GM18505 (cell line): Measurements from ENCODE around the gene DNAJC8.
A peak's percentile ranks its signal among the peaks of the same experiment; 100 is the strongest.

Experiments used
- ATAC-seq: cut with Tn5 transposase; IDR thresholded peaks from one replicate; pipeline ENCODE4 v1.9.1; 2021; ENCODE audit not compliant: unreplicated experiment
- POLR2A ChIP-seq: IDR thresholded peaks from 4 replicates; pipeline ENCODE4 v1.6.1; 2011; ENCODE audit warnings: borderline replicate concordance; ENCODE audit not compliant: insufficient read depth, insufficient read length; ENCODE audit errors: extremely low read depth

DNAJC8 gene

DNA sequence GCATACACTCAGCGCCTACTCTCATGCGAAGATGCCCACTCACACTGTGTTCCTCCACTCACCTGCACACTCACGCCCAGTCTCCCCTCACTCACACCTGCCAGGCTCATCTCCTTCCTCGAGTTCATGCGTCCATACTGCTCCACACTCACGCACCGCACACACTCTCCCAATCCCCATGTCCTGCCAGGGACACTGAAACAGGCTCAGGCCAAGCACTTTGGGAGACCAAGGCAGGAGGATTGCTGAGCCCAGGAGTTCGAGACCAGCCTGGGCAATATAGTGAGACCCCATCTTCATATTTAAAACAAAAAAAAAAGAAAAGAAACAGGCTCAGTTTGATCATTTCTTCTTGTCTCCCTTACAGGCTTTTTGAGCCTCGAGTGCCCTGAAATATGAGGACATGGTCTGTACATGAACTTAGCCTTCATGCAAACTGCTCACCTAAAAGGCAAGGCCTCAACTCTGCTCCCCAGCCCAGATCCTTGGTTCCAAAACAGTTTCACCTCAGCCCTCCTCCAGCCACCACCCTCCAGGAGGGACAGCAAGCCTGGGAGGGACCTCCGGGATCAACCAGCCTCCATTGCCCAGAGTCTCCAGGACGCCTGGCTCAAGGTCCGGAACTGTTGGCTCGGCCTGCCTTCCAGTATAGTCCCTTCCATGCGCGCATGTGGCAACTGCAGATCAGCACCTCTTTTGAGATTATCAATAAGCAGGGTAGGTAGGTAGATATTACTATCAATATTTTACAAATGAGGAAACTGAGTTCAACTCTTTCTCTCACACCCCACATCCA, 53.9 kb downstream of the DNAJC8 start:
- no peak for ATAC-seq
- TF ChIP-seq POLR2A = no peak

DNA sequence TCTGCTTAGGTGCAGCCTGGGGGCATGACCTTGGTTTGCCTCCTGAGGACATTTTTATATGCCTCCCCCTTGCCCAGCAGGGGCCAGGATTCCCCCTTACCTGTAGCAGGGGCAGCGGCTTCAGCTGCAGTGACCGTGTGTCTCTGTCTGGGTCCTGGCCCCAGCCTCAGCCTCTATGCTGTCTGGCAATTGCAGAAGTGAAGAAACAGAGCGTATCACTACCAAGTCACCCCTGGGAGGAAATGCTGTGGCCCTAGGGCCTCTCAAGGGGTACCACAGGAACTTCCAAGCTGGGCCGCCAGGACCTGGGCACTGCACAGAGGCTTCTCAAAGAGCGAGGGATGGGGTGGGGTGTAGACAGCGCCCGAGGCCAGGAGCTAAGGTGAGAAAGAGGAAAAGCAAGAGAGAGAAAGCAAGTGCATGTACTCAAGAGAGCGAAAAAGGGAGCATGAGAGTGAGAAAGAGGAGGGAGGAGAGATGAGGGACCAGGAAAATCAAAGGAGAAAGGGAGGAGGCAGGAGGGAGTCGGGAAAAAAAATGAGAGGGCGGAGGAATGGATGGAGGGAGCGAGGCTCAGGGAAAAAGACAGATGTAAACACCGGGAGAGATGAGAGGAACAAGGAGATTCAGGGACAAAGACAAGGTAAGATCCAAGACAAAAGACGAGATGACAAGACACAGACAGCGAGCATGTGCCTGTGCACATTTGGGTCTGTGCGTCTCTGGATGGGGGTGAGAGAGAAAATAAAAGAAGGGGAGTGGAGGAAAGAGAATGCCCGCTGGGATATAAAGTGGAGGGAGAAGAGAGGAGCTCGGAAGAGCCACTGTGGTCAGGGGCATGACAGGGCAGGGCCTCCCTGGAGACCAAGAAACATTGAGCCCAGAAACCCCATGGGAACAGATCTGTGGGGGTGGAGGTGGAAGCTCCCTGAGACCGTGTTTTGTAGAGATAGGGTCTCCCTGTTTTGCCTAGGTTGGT, 56.0 kb downstream of the DNAJC8 start, which contains the start of gene PTAFR:
TSS of gene PTAFR (minus strand) at position 199 of the 979 bp plus-strand sequence. CDS start 25,669 bp downstream, outside the sequence.
- ATAC-seq = no peak
- TF ChIP-seq POLR2A = peak; percentile 67

DNA sequence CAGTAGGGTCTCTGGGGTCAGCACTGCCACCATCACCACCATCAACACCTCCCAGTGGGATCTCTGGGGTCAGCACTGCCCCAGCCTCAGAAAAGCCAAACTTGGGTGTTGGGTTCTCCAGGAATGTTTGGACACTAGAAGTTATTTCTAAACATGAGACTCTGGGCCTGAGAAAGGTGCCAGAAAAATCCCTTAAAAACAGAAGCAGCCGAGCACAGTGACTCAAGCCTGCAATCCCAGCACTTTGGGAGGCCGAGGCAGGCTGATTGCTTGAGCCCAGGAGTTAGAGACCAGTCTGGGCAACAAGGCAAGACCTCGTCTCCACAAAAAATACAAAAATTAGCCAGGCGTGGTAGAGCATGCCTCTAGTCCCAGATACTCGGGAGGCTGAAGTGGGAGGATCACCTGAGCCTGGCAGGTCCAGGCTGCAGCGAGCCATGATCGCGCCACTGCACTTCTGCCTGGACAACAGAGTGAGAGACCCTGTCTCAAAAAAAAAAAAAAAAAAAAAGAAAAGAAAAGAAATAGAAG, 56.8 kb downstream of the DNAJC8 start:
- no peak for ATAC-seq
- TF ChIP-seq POLR2A = no peak

DNA sequence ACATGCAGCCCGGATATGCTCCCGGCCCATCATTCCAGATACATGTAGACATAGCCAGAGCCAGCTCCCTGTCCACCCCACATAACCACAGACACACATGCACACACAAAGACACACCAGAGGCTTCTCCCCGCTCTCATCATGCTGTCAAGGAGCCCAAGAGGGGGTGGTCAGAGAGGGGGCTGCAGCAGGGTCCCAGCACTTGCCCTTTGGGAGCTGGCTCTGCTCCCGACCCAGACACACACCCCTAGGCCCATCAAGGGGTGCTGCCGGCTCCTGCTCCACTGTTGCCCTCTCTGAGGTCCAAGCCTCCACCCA, 58.9 kb downstream of the DNAJC8 start:
- ATAC-seq = no peak
- TF ChIP-seq POLR2A = no peak

DNA sequence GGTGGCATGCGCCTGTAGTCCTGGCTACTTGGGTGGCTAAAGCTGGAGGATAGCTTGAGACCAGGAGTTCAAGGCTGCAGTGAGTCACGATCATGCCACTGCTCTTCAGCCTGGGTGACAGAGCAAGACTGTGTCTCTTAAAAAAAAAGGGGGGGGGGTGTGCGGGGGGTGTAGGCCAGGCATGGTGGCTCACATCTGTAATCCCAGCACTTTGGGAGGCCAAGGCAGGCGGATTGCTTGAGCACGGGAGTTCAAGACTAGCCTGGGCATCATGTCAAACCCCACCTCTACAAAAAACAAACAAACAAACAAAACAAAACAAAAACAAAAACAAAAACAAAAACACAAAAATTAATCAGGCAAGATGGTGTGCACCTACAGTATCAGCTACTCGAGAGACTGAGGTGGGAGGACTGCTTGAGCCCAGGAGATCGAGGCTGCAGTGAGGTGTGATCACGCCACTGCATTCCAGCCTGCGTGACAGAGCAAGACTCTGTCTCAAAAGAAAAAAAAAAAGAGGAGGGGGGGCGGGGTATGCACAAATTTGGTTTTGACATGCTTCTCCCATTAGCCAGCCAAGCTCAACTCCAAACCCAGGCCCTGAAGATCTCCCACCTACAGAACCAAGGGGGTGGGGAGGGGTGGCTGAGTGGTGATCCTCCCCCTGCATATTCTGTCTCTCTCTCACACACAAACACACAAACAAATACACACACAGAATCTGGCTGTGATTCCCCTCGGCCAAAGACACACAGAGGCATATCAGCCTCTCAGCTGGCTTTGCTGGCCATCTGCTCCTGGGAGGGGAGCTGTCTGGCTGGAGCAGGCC, 59.5 kb downstream of the DNAJC8 start:
- TF ChIP-seq POLR2A = no peak
- ATAC-seq = no peak

DNA sequence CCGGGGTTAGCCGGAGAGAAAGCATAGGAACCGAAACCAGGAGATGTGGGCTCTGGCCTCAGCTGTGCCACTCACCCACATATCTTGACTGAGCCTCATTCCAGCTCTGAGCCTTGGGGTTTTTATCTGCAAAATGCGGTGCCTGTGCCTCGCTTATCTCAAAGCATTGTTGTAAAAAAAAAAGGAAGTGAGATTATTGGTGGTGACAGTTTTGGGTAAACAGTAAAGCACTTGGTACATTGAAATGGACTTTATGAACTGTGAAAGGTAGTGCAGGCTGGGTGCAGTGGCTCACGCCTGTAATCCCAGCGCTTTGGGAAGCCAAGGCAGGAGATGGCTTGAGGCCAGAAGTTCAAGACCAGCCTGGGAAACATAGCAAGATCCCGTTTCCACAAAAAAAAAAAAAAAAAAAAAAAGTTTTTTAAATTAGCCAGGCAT, 60.1 kb downstream of the DNAJC8 start:
- peak; percentile 56 for ATAC-seq
- peak; percentile 20 for TF ChIP-seq POLR2A

DNA sequence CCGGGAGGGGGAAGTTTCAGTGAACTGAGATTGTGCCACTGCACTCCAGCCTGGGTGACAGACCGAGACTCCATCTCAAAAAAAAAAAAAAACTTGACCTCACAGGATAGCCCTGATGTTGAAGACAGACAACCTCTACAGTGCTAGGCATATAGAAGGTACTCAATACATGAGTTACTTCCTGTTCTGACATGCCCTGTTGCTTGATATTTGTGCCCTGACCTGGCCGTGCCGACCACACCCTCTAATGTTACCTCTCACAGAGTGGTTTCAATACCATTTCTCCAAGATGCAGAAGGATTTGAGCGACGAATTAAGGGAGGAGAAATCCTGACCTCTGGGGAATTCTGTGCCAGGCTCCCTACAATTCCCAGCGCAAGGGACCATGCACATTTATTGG, 61.6 kb downstream of the DNAJC8 start:
- no peak for ATAC-seq
- TF ChIP-seq POLR2A = no peak

DNA sequence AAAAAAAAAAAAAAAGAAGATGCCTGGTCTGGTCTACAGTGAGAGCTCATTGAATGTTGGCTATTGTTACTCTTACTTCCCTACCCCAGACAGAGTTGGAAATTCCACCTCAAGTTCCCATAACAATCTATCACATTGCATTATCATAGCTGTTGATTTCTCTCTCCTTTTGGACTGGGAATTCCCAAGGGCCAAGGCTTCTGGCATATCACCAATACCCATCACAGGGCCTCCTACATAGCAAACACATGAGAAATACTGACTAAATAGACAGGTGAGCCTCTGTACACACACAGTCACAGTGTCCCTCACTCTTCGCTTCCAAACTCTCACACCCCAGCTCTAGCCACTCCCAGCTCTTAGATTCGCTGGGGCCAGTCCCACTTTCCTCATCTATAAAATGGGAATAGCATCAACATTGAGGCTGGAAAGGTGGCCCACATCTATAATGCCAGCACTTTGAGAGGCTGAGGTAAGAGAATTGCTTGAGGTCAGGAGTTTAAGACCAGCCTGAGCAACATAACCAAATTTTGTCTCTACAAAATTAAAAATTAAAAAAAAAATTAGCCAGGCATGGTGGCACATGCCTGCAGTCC, 62.7 kb downstream of the DNAJC8 start:
- no peak for ATAC-seq
- TF ChIP-seq POLR2A = no peak

DNA sequence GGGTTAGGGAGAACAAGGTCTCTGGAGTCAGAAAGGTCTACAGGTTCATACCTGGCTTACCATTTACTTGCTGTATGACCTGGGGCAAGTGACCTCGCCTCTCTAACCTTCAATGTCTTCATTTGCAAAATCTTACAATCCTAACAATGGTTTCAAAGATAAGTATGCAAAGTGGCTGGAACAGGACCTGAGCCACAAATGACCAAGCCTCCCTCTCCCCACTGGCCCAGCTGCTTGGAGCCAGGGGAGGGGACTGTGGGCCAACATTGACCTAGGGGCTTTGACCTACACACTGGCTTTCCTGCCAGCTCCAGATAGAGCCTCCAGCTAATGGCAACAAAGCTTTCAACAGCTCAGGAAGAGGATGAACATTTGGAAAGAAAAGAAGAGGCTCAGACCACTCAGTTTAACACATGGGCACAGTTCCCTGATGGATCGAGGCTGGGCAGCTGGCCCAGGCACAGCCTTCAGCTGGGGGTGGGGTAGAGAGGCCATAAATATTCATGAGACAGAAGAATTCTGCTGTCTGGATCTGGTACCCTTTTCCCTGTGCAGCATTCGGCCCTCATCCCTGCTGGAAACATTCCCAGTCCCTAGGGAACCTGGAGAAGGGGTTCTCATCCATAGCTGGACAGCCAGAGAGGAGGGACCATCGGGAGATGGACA, 69.2 kb downstream of the DNAJC8 start:
- TF ChIP-seq POLR2A = no peak
- no peak for ATAC-seq

DNA sequence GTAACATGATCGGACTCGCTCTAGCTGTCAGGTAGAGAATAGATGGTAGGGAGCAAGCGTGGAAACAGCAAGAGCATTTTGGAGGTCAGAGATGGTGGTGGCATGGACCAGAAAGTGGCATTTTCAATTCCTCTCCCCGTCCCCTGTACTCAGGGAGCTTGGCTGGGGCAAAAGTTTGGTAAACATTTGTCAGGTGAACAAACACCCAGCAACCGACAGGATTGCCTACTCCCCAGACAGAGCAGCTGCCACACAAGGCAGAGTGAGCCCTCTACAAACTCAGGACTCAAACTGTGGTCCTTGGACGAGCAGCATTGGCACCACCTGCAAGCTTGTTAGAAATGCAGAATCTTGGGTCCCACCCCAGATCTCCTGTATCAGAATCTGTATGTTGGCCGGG, 70.7 kb downstream of the DNAJC8 start:
- ATAC-seq = no peak
- TF ChIP-seq POLR2A = no peak

DNA sequence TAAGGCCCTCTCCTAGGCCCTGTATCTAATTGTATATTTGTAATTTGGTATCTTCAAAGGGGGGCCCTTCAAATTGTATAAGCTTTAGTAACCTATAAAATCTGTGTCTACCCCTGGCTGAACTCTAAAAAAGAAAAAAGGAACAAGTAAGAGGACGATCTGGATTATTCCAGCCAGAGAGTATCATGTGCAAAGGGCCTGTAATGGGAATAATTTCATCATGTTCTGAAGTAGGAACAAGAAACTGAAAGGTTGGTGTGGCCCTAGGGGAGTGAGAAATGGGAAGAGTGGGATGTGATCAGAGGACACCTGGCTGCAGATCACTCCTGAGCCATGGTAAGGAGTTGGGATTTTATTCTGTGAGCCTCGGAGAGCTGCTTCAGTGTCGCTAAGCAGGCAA, 71.1 kb downstream of the DNAJC8 start:
- ATAC-seq = no peak
- TF ChIP-seq POLR2A = no peak

DNA sequence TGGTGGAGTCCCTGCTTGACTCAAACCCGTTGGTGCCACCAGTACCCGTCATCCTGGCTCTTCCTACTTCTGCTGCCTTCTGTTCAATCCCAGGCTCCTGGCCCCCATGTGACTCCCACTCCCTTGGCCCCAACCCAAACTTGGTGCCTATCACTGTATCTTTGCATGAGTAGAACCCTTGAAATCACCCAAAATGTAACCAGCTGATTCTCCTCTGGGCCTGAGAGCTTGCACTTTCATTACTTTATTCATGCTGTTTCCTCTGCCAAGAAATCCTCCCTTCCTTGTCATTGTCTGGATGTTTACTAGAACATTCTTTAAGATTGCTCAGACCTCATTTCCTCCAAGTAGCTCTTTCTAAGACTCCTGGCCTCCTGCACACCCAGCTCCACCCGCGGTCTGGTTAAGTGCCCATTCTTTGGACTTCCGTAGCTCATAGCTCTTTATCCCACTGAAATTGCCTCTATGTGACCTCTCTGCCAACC, 72.0 kb downstream of the DNAJC8 start:
- TF ChIP-seq POLR2A = no peak
- no peak for ATAC-seq
